Activated B cell treated with CpG ODN at 0.5 μM for 24 hours (primary cell): ENCODE results near the gene ZNF394. TPM values are rescaled to one million over a fixed set of nuclear protein-coding genes. Genes with fewer than 3 reads are reported as not detected.

Source experiments
- ATAC-seq: fragments of 200-7000 bp; cut with Tn5 transposase; one replicate; pipeline ENCODE4 v1.10.0; 2021; ENCODE audit warnings: low read depth, mild to moderate bottlenecking, moderate library complexity
- CTCF ChIA-PET: fragments of 350-600 bp; sonication (Branson Sonifier 250); formaldehyde crosslinking; loops from one replicate; lab custom pipeline; 2021; ENCODE audit warnings: antibody characterized with exemption; lab: Charles Lee
- POLR2A ChIA-PET: fragments of 350-600 bp; sonication (Branson Sonifier 250); formaldehyde crosslinking; loops from one replicate; lab custom pipeline; 2021; ENCODE audit warnings: antibody characterized with exemption; lab: Charles Lee
- DNase-seq: peaks from one replicate; pipeline ENCODE4 v3.0.0; 2022
- H3K27ac Mint-ChIP-seq: one replicate; pipeline ENCODE4 v1.8.0; 2020; ENCODE audit warnings: mixed read lengths
- H3K27me3 Mint-ChIP-seq: one replicate; pipeline ENCODE4 v1.8.0; 2021; ENCODE audit warnings: mixed read lengths
- H3K36me3 Mint-ChIP-seq: one replicate; pipeline ENCODE4 v1.8.0; 2021; ENCODE audit warnings: low read depth, mixed read lengths
- H3K4me1 Mint-ChIP-seq: one replicate; pipeline ENCODE4 v1.8.0; 2021; ENCODE audit warnings: mixed read lengths
- H3K4me3 Mint-ChIP-seq: one replicate; pipeline ENCODE4 v1.8.0; 2020; ENCODE audit warnings: mild to moderate bottlenecking, mixed read lengths
- H3K9me3 Mint-ChIP-seq: one replicate; pipeline ENCODE4 v1.8.0; 2020; ENCODE audit warnings: mixed read lengths
- CTCF ChIP-seq: fragments of 200-600 bp; IDR thresholded peaks from one replicate; pipeline ENCODE4 v1.8.0; 2022; ENCODE audit warnings: antibody characterized with exemption, mild to moderate bottlenecking
- intact Hi-C: fragments of 100-400 bp; cut with micrococcal nuclease; formaldehyde crosslinking; loops from one replicate; pipeline ENCODE4 v1.15.1; 2024
- total RNA-seq: library from RNA; stranded (reverse); gene quantifications from 2 replicates; pipeline ENCODE4 v1.2.3, GENCODE V29; 2022

Gene ZNF394
- total RNA-seq, 1 donor from 2014 or later = 61.7 TPM

- Mint-ChIP-seq H3K4me3 (no peak overlapping the region), H3K4me1 (peaks cover 11% of the 10 kb centered on the region), H3K27ac (no peak overlapping the region), H3K36me3 (peaks cover 89% of the 10 kb centered on the region), H3K9me3 (no peaks in the 10 kb centered on the region), H3K27me3 (no peaks in the 10 kb centered on the region)
- ChIA-PET CTCF (no interaction called here), POLR2A (no interaction called here)
- no peak for DNase-seq
- ATAC-seq = no peak
- intact Hi-C loops = no loop called here
- no peak for TF ChIP-seq CTCF
Observed at GRCh38 chr7:99456288-99456687, 43.8 kb downstream of the ZNF394 start.

GRCh38 chr7:99455874-99456273, 44.2 kb downstream of the ZNF394 start:
- Mint-ChIP-seq H3K27ac (no peak overlapping the region), H3K4me3 (no peak overlapping the region), H3K9me3 (no peaks in the 10 kb centered on the region), H3K36me3 (peaks cover 94% of the 10 kb centered on the region), H3K4me1 (peaks cover 10% of the 10 kb centered on the region), H3K27me3 (no peaks in the 10 kb centered on the region)
- DNase-seq (no peak), ATAC-seq (no peak)
- ChIA-PET POLR2A (interaction anchor here (0.6 kb wide), 1 partner anchor 10 kb away, joined by 4 read pairs; no protein-coding TSS in a partner anchor), CTCF (no interaction called here)
- TF ChIP-seq CTCF = no peak
- intact Hi-C loops = no loop called here

GRCh38 chr7:99453105-99453504, 47.0 kb downstream of the ZNF394 start:
- TF ChIP-seq CTCF = no peak

DNA sequence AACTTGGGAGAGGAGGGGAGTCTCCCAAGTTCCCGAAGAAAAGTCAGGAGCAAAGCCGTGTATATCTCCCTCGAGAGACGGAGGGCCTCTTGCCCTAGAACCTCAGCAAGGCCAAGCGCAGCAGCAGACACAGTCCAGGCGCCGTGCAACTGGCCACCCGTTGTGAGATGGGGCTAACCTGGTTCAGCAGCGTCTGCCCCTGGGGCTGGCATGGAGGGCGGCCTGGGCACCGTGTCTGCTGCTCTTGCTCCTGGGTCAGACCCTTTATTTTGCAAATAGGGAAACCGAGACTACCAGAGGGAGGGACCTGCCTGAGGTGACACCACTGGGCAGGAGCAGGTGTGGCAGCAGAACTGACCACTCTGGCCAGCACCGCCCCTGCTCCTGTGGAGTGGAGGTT, 47.5 kb downstream of the ZNF394 start:
- intact Hi-C loops = no loop called here
- POLR2A ChIA-PET = no interaction called here
- H3K9me3 Mint-ChIP-seq = no peaks in the 10 kb centered on the region

More at GRCh38 chr7:99453105-99453504, 47.0 kb downstream of the ZNF394 start:
- no peak for ATAC-seq
- POLR2A ChIA-PET = interaction anchor here (0.6 kb wide), 1 partner anchor 1927 kb away, joined by 6 read pairs; no protein-coding TSS in a partner anchor
- Mint-ChIP-seq H3K4me3 (no peak overlapping the region), H3K36me3 (peaks cover 90% of the 10 kb centered on the region), H3K9me3 (no peaks in the 10 kb centered on the region), H3K27ac (no peak overlapping the region), H3K27me3 (no peaks in the 10 kb centered on the region), H3K4me1 (no peaks in the 10 kb centered on the region)
- CTCF ChIA-PET = no interaction called here
- intact Hi-C loops = no loop called here
- no peak for DNase-seq

GRCh38 chr7:99451936-99452335, 48.1 kb downstream of the ZNF394 start:
- intact Hi-C loops = no loop called here
- H3K27me3 Mint-ChIP-seq = no peaks in the 10 kb centered on the region
- H3K4me1 Mint-ChIP-seq = no peaks in the 10 kb centered on the region
- DNase-seq (no peak), ATAC-seq (no peak)
- H3K4me3 Mint-ChIP-seq = no peak overlapping the region
- H3K27ac Mint-ChIP-seq = no peak overlapping the region
- TF ChIP-seq CTCF = no peak
- POLR2A ChIA-PET = no interaction called here
- CTCF ChIA-PET = no interaction called here
- peaks cover 86% of the 10 kb centered on the region for H3K36me3 Mint-ChIP-seq
- no peaks in the 10 kb centered on the region for H3K9me3 Mint-ChIP-seq

More for the DNA sequence above, 47.5 kb downstream of the ZNF394 start:
- CTCF ChIA-PET = no interaction called here
- DNase-seq (no peak), ATAC-seq (no peak)
- Mint-ChIP-seq H3K4me1 (no peaks in the 10 kb centered on the region), H3K27me3 (no peaks in the 10 kb centered on the region), H3K36me3 (peaks cover 90% of the 10 kb centered on the region), H3K4me3 (no peak overlapping the region), H3K27ac (no peak overlapping the region)
- no peak for TF ChIP-seq CTCF
